Stimulated activated CD8-positive, alpha-beta memory T cell treated with anti-CD3 and anti-CD28 coated beads, Interleukin-4, amount 100 ng/mL, for 24 hours (primary cell): ENCODE data around the gene TMC8.

Experiments
- DNase-seq: peaks from one replicate; pipeline ENCODE4 v3.0.0-alpha.2; 2020; ENCODE audit warnings: low read depth

The TMC8 gene

GRCh38 chr17:78182504-78182903 lies 51.9 kb downstream of the TMC8 start:
- DNase-seq: no peak

- DNase-seq: no peak
These were observed 53.3 kb downstream of the TMC8 start for GRCh38 chr17:78183916-78184315.

- no peak for DNase-seq
These were observed 53.8 kb downstream of the TMC8 start for GRCh38 chr17:78184351-78184750.

- DNase-seq: no peak
These were observed 54.3 kb downstream of the TMC8 start for GRCh38 chr17:78184868-78185267.

GRCh38 chr17:78185981-78186691 lies 55.6 kb downstream of the TMC8 start:
- no peak for DNase-seq

- peak; percentile 86 for DNase-seq
These were observed 56.4 kb downstream of the TMC8 start, which contains the start of the genes AFMID and TK1 for GRCh38 chr17:78186692-78187595. AFMID (plus strand) TSS chr17:78187362; CDS start chr17:78187371, 9 bp downstream. TK1 (minus strand) TSS chr17:78187052; CDS start chr17:78186994, 58 bp downstream.
